GM12873 (cell line): ENCODE data around the gene PLXNA2.

Experiments used
- TF ChIP-seq, protein P1 (sequence below): IDR thresholded peaks from 2 replicates; pipeline ENCODE4 v1.5.1; 2012; ENCODE audit warnings: low read depth, mild to moderate bottlenecking, moderate library complexity, low read length, control low read depth; ENCODE audit not compliant: insufficient read depth; ENCODE audit errors: missing control alignments

PLXNA2 gene

DNA sequence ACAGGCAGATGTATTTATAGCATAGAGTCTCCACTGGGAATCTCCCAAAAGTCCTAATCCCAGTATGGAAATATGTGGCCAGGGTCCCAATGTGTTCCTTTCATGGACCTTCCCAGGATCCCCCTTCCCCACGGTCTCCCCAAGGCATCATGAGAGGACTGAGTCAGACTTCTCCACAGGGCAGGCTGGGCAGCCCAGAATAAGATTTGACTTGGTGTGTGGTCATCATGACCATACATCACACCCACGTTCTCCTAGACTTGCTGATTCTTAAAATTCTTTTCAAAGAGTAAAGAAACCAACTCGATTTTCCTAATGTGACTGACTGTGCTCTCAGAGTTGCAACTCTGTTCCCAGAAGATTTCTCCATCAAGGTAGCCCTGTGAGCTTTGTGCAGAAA is 239.3 kb downstream of the PLXNA2 start:
- TF ChIP-seq, protein P1, sequence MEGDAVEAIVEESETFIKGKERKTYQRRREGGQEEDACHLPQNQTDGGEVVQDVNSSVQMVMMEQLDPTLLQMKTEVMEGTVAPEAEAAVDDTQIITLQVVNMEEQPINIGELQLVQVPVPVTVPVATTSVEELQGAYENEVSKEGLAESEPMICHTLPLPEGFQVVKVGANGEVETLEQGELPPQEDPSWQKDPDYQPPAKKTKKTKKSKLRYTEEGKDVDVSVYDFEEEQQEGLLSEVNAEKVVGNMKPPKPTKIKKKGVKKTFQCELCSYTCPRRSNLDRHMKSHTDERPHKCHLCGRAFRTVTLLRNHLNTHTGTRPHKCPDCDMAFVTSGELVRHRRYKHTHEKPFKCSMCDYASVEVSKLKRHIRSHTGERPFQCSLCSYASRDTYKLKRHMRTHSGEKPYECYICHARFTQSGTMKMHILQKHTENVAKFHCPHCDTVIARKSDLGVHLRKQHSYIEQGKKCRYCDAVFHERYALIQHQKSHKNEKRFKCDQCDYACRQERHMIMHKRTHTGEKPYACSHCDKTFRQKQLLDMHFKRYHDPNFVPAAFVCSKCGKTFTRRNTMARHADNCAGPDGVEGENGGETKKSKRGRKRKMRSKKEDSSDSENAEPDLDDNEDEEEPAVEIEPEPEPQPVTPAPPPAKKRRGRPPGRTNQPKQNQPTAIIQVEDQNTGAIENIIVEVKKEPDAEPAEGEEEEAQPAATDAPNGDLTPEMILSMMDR = no peak

DNA sequence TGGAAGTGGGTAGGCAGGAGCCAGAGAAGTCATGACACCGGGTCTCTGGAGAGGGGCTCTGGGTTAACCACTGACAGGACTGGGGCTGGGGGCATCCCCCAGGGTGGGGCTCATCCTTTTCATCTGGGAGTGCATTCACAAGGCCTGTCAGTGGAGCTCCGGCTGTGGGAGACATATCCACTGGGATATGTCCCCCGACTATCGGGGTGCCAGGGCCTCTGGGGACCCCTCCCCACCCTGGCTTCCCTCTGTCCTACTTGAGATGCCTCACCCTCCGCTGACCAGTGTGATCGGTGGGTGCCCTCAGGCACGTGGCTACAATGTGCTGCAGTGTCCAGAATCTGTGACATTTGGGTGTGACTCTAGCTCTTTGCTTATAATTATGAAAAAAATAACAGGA is 240.9 kb downstream of the PLXNA2 start:
- TF ChIP-seq, protein P1 = no peak

DNA sequence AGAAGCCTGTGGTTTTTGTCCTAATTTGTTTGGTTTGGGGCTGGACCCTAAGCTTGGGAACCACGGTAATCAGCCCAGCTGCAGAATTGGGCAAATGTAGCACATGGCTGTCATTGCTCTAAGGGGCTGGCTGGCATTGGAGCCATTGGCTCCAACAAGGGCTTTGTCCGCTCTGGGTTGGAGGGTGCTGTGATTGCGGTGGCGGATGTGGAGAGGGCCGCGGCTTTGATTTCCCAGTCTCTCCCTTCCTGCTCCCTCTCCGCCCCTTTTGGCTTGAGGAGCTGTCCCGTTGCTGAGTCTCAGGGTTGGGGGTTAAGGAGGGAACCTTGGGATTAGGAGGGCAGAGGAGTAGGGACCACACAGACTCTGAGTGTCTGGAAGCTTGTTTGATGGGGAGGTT is 241.5 kb downstream of the PLXNA2 start:
- TF ChIP-seq, protein P1 = no peak

DNA sequence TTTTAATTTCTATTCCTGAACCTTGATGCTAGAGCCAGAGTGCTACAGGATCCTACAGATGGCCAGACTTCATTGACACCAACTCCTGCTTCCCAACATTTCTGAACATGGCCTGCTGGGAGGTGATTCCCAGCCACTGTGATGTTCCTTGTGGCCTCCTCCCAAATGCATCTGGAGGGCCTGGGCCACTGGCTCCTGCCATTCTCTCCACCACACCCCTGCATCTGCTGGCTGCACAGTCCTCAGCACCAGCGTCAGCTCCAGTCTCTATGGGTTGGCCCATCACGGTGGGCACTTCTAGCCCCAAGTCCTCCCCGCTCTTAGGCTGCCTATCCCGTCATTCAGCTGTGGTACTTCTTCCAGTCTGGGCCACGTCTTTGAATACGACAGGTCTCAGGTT is 242.1 kb downstream of the PLXNA2 start:
- TF ChIP-seq, protein P1 = no peak

DNA sequence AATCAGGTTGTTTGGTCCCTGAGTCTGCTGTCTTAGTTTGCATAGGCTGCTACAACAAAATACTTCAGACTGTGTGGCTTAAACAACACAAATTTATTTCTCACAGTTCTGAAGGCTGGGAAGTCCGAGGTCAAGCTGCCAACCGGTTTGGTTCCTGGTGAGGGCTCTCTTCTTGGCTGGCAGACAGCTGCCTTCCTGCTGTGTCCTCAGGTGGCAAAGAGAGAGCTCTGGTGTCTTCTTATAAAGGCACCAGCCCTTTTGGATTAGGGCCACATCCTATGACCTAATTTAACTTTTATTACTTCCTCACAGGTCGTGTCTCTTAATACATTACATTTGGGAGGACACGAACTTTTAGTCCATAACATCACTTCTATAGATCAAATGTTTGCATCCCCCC is 243.7 kb downstream of the PLXNA2 start:
- TF ChIP-seq, protein P1 = no peak

DNA sequence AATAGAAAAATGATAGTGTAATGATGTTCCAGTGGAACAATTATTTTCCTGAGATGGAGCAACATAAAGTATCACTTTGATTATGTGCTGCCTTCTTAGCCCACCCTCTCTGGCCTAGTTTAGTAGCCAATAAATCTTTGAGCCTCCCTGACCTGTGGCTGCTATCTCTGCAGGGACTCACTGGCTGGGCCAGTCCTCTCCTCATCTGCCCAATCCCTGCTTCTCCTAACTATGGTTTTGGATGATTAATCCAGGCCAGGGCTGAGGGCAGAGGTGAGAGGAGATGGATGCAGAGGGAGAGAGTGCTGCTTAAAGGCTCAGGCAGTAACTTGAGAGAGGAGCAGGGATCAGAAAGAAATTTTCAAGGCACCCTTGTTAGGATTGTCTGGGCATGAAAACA is 244.2 kb downstream of the PLXNA2 start:
- TF ChIP-seq, protein P1 = no peak

DNA sequence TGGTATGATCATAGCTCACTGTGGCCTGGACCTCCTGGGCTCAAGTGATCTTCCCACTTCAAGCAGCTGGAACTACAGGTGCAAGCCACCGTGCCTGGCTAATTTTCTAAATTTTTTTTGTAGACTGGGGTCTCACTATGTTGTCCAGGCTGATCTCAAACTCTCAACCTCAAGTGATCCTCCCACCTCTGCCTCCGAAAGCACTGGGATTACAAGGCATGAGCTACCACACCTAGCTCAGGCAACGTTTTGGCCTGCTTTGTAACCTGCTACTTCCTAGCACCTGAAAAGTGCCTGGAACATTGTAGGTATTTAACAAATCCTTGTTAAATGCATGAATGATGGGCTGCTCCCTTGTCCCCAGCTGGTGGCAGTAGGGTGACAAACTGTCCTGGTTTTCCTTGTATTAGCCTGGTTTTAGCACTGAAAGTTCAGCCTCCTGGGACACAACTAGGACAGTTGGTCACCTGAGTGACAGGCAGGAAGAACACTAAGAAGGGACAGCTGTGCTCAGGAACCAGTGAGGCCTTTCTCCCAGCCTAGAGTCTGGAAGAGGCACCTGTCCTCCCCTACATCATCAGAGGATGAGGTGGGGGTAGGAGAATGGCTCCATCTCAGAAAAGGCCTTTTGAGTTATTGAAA is 244.8 kb downstream of the PLXNA2 start:
- TF ChIP-seq, protein P1 = no peak
